Activated CD4-positive, alpha-beta T cell treated with anti-CD3 and anti-CD28 coated beads for 36 hours (primary cell): ENCODE measurements around the gene ARID4B. TPM values are rescaled to one million over a fixed set of nuclear protein-coding genes. Genes with fewer than 3 reads are reported as not detected.
A peak's percentile ranks its signal among the peaks of the same experiment; 100 is the strongest.
"Not testable (repeated sequence)": the region's sequence is repeated elsewhere in the genome, so short reads cannot be mapped to it uniquely, and the experiment has no call there.

Source experiments
- ATAC-seq: fragments of 200-7000 bp; cut with Tn5 transposase; one replicate; pipeline ENCODE4 v1.10.0; 2021; ENCODE audit warnings: mild to moderate bottlenecking, moderate library complexity
- CTCF ChIA-PET: fragments of 350-600 bp; sonication (Branson Sonifier 250); formaldehyde crosslinking; loops from one replicate; lab custom pipeline; 2021; ENCODE audit warnings: antibody characterized with exemption; lab: Charles Lee
- POLR2A ChIA-PET: fragments of 350-600 bp; sonication (Branson Sonifier 250); formaldehyde crosslinking; loops from one replicate; lab custom pipeline; 2021; ENCODE audit warnings: antibody characterized with exemption, inconsistent platforms; lab: Charles Lee
- DNase-seq: peaks from one replicate; pipeline ENCODE4 v3.0.0-alpha.2; 2020
- H3K27ac Mint-ChIP-seq: one replicate; pipeline ENCODE4 v1.8.0; 2021; ENCODE audit warnings: mixed read lengths
- H3K27me3 Mint-ChIP-seq: one replicate; pipeline ENCODE4 v1.8.0; 2021; ENCODE audit warnings: mixed read lengths
- H3K36me3 Mint-ChIP-seq: one replicate; pipeline ENCODE4 v1.8.0; 2021; ENCODE audit warnings: low read depth, mixed read lengths
- H3K4me1 Mint-ChIP-seq: one replicate; pipeline ENCODE4 v1.8.0; 2021; ENCODE audit warnings: mixed read lengths
- H3K4me3 Mint-ChIP-seq: one replicate; pipeline ENCODE4 v1.8.0; 2021; ENCODE audit warnings: mild to moderate bottlenecking, moderate library complexity, mixed read lengths
- H3K9me3 Mint-ChIP-seq: one replicate; pipeline ENCODE4 v1.8.0; 2021; ENCODE audit warnings: low read depth, mixed read lengths
- intact Hi-C, 2 experiments: fragments of 100-400 bp; cut with DNase I in 1 of 2; cut with micrococcal nuclease in 1 of 2; formaldehyde crosslinking; loops; one replicate each; pipeline versions ENCODE4 v1.14.2 to v1.15.1; 2022 to 2024; cut with DNase I, micrococcal nuclease
- total RNA-seq, 2 experiments: library from RNA; stranded (reverse); gene quantifications; one replicate each; pipeline ENCODE4 v1.2.3, GENCODE V29; 2021

ARID4B gene
- total RNA-seq, 2 experiments from 2014 or later: 38.6 to 42.9 TPM

DNA sequence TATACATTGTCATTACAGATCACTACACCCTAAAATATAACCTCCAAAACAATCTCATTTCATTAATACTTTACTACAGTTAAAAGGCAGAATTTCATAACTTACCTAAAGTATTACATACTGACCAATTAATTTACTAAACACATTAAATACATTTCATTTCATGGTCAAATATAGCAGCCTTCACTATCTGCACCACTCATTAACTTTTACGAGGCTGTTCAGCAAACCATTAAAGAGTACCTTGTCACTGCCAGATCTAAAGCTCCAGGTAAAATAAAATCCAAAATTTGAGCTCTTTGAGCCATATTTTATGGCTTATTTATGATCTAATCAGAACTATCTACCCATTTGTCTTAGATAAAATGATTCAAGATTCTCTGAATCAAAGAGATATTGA lies 100.6 kb downstream of the ARID4B start:
- no peaks in the 10 kb centered on the region for H3K27me3 Mint-ChIP-seq
- CTCF ChIA-PET: interaction anchor here (0.6 to 1.6 kb wide), 4 partner anchors 14 to 189 kb away, joined by 3 read pairs; no protein-coding TSS in a partner anchor
- no peak for ATAC-seq
- peaks cover 2% of the 10 kb centered on the region for H3K4me1 Mint-ChIP-seq
- intact Hi-C loops: no loop called here
- DNase-seq: no peak
- POLR2A ChIA-PET: no interaction called here
- H3K27ac Mint-ChIP-seq: no peak overlapping the region
- H3K36me3 Mint-ChIP-seq: peaks cover 25% of the 10 kb centered on the region
- no peak overlapping the region for H3K4me3 Mint-ChIP-seq
- H3K9me3 Mint-ChIP-seq: no peaks in the 10 kb centered on the region

DNA sequence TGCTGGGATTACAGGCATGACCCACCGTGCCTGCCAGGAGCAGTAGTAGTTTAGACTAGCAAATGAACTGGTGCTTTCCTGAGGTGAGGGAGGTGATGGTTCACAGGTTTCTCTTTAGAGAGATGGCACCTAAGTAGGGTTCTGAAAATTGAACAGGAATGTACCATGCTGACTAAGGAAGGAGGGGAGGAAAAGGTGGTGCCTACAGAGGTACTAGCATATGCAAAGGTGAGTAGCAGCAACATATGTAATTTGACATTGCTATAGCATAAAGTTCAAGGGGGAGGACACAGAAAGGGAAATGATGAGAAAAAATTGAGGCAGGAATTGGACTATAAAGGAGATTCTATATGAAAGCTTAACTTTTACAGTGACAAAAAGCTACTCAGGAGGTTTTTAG lies 101.0 kb downstream of the ARID4B start:
- CTCF ChIA-PET: interaction anchor here (0.6 to 1.6 kb wide), 3 partner anchors 15 to 190 kb away, joined by 3 read pairs; no protein-coding TSS in a partner anchor
- no peaks in the 10 kb centered on the region for H3K9me3 Mint-ChIP-seq
- intact Hi-C loops: no loop called here
- ATAC-seq: no peak
- peaks cover 25% of the 10 kb centered on the region for H3K36me3 Mint-ChIP-seq
- H3K4me1 Mint-ChIP-seq: peaks cover 2% of the 10 kb centered on the region
- DNase-seq: no peak
- H3K27ac Mint-ChIP-seq: no peak overlapping the region
- no peak overlapping the region for H3K4me3 Mint-ChIP-seq
- no peaks in the 10 kb centered on the region for H3K27me3 Mint-ChIP-seq
- POLR2A ChIA-PET: no interaction called here

DNA sequence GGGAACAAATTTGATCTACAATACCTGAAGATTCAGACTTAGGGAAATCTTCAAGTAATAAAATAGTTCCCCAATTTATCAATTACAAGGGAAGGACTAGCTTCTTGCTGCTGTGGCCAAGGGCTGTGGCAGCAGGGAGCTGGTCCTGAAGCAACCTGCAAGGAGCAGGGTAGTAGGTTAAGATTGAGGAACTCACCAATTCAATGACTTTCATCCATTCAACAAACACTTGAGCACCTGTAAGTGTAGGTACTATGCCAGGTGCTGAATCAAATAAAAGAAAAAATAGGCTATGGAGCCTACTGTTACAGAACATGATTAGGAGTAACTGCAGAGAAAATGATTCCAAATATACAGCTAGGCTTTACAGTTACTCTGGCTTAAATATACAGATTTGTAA lies 102.7 kb downstream of the ARID4B start:
- Mint-ChIP-seq H3K9me3 (no peaks in the 10 kb centered on the region), H3K4me3 (no peak overlapping the region), H3K4me1 (peaks cover 2% of the 10 kb centered on the region), H3K36me3 (peaks cover 28% of the 10 kb centered on the region), H3K27me3 (no peaks in the 10 kb centered on the region), H3K27ac (no peak overlapping the region)
- intact Hi-C loops: no loop called here
- POLR2A ChIA-PET: interaction anchor here (0.6 kb wide), 1 partner anchor 118 kb away, joined by 3 read pairs; no protein-coding TSS in a partner anchor
- CTCF ChIA-PET: interaction anchor here (0.6 to 1.8 kb wide), 8 partner anchors 9 to 1156 kb away, joined by 3 to 6 read pairs (median 4); no protein-coding TSS in a partner anchor
- DNase-seq: no peak
- no peak for ATAC-seq

DNA sequence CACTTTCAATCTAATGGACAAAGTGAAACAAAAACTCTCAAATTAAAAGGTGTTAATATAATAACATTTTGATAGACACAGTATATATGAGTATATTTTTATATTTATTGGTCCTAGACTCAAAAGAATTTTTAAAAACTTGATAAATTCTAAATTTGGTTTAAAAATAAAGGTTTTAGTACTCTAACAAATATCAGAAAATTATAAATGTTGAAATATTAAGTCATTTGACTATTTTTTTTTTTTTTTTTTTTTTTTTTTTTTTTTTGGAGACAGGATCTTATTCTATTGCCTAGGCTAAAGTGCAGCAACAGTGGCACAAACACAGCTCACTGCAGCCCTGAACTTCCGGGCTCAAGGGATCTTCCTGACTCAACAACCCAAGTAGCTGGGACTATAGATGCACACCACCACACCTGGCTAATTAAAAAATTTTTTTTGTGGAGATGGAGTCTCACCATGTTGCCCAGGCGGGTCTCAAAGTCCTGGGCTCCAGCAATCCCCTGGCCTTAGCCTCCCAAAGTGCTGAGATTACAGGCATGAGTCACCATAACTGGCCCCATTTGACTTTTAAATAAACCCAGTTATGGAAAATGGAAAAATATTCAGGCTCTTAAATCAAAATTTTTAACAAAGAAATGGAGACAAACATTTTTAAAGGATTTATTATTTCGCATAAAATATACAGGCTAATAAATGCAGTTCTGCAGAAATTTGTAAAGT lies 106.2 kb downstream of the ARID4B start:
- DNase-seq: no peak
- H3K27me3 Mint-ChIP-seq: no peaks in the 10 kb centered on the region
- H3K9me3 Mint-ChIP-seq: no peaks in the 10 kb centered on the region
- ChIA-PET POLR2A (interaction anchor here (0.6 to 0.7 kb wide), 2 partner anchors 10 to 69 kb away, joined by 5 to 6 read pairs; no protein-coding TSS in a partner anchor), CTCF (interaction anchor here (0.6 to 1.6 kb wide), 3 partner anchors 8 to 193 kb away, joined by 3 to 6 read pairs (median 3); no protein-coding TSS in a partner anchor)
- H3K4me3 Mint-ChIP-seq: no peak overlapping the region
- intact Hi-C loops: no loop called here
- H3K4me1 Mint-ChIP-seq: no peaks in the 10 kb centered on the region
- H3K36me3 Mint-ChIP-seq: peaks cover 24% of the 10 kb centered on the region
- no peak overlapping the region for H3K27ac Mint-ChIP-seq
- ATAC-seq: no peak

DNA sequence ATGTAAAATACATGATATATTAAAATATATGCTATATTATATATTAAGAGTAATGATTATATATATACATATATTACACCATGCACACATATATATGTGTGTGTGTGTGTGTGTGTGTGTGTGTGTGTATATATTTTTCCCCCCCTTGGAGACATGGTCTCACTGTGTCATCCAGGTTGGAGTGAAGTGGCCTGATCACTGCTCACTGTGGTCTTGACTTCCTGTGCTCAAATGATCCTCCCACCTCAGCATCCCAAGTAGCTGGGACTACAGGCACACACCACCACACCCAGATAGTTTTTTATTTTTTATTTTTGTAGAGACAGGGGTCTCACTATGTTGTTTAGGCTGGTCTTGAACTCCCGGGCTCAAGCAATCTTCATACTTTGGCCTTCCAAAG lies 112.5 kb downstream of the ARID4B start:
- Mint-ChIP-seq H3K36me3 (peaks cover 21% of the 10 kb centered on the region), H3K27me3 (no peaks in the 10 kb centered on the region), H3K27ac (no peak overlapping the region), H3K9me3 (no peaks in the 10 kb centered on the region), H3K4me3 (no peak overlapping the region), H3K4me1 (peaks cover 12% of the 10 kb centered on the region)
- no peak for DNase-seq
- intact Hi-C loops: no loop called here
- ChIA-PET CTCF (interaction anchor here (0.8 kb wide), 1 partner anchor 201 kb away, joined by 3 read pairs; no protein-coding TSS in a partner anchor), POLR2A (no interaction called here)
- ATAC-seq: no peak

DNA sequence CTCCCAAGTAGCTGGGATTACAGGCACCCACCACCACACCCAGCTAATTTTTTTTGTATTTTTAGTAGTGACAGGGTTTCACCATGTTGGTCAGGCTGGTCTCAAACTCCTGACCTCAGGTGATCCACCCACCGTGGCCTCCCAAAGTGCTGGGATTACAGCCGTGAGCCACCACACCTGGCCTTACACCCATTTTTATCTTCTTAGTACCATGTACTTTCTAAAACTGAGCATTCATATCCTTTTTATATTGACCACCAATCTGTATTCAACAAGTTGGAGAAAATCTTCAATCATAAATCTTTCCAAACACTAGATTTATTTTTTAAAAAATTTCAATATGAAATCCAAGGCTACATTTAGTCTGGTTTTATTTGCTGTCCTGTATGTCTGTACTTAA lies 113.0 kb downstream of the ARID4B start:
- H3K9me3 Mint-ChIP-seq, intact Hi-C loops, POLR2A ChIA-PET, H3K27ac Mint-ChIP-seq, H3K4me3 Mint-ChIP-seq, ATAC-seq, H3K27me3 Mint-ChIP-seq, DNase-seq: not testable (repeated sequence)
- CTCF ChIA-PET: interaction anchor here (1.1 kb wide), 1 partner anchor 26 kb away, joined by 3 read pairs; no protein-coding TSS in a partner anchor
- H3K4me1 Mint-ChIP-seq: peaks cover 12% of the 10 kb centered on the region
- H3K36me3 Mint-ChIP-seq: peaks cover 18% of the 10 kb centered on the region

DNA sequence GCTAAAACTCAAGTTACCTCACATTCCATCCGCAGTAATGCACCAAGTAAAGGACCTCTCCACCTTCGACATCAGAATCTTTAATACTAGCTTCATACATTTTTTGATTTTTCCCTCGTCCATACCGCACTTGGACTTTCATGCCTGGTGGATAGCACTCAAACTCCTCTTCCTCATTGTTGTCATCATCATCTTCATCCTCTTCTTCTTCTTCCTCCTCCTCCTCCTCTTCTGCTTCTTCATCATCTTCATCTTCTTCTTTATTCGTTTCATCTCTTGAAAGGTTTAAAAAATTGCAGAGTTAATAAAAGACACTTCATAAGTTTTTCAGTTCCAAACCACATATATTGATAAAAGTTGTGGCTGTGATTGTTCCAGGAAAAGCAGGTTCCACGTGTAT lies 114.2 kb downstream of the ARID4B start:
- Mint-ChIP-seq H3K36me3 (peaks cover 16% of the 10 kb centered on the region), H3K27ac (no peak overlapping the region), H3K4me3 (no peak overlapping the region), H3K4me1 (peaks cover 12% of the 10 kb centered on the region), H3K27me3 (no peaks in the 10 kb centered on the region), H3K9me3 (no peaks in the 10 kb centered on the region)
- no peak for DNase-seq
- no peak for ATAC-seq
- intact Hi-C loops: no loop called here
- CTCF ChIA-PET: interaction anchor here (1.1 kb wide), 2 partner anchors 23 to 27 kb away, joined by 3 read pairs; no protein-coding TSS in a partner anchor
- POLR2A ChIA-PET: no interaction called here

DNA sequence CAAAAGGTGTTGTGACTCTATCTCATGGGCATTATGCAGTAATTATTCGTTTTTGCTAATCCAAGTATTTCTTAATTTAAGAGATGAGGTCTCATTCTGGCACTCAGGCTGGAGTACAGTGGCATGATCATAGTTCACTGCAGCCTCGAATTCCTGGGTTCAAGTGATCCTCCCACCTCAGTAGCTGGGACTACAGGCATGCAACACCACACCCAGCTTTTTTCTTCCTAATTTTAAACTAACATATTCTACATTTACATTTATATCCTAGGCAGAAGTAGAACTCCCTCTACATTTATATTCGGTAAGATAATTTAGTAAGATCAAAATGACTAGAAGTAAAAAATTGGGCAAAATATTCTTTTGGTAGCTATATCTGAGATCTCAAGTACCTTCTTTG lies 116.5 kb downstream of the ARID4B start:
- POLR2A ChIA-PET: no interaction called here
- CTCF ChIA-PET: interaction anchor here (0.6 to 2.3 kb wide), 3 partner anchors 13 to 739 kb away, joined by 3 to 8 read pairs (median 3); no protein-coding TSS in a partner anchor

DNA sequence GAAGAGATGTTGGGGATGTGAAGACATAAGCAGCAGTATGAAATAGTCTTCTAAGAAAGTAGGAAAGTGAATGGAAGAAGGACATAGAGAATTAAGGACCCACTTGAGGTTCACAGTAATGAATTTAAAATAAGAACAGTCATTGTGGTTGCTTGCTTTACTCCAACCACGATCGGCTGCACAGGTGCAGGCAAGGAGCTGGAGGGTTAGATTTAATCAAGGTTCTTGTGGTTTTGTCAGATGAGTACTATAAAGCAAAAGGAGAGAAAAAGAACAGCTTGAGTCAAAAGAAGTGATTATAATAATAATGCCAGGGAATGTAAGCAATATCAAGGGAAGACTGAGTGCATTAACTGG lies 120.8 kb downstream of the ARID4B start:
- H3K27me3 Mint-ChIP-seq: no peaks in the 10 kb centered on the region
- DNase-seq (peak; percentile 70), ATAC-seq (peak; percentile 82)
- intact Hi-C loops: loop anchor here (2.0 to 5.0 kb wide), 5 partner anchors 45 to 710 kb away; partner anchors contain the start of gene RBM34 (in 2 of the 2)
- H3K36me3 Mint-ChIP-seq: peaks cover 14% of the 10 kb centered on the region
- peak overlapping the region; percentile 1 for H3K4me3 Mint-ChIP-seq
- H3K4me1 Mint-ChIP-seq: peaks cover 29% of the 10 kb centered on the region
- POLR2A ChIA-PET: interaction anchor here (0.6 kb wide), 3 partner anchors 34 to 697 kb away, joined by 3 to 4 read pairs (median 3); no protein-coding TSS in a partner anchor
- peak overlapping the region; percentile 92 for H3K27ac Mint-ChIP-seq
- CTCF ChIA-PET: interaction anchor here (0.5 to 1.3 kb wide), 10 partner anchors 18 to 551 kb away, joined by 3 to 5 read pairs (median 3); no protein-coding TSS in a partner anchor
- no peaks in the 10 kb centered on the region for H3K9me3 Mint-ChIP-seq

More for the DNA sequence above, 116.5 kb downstream of the ARID4B start:
- H3K27me3 Mint-ChIP-seq: no peaks in the 10 kb centered on the region
- no peak overlapping the region for H3K27ac Mint-ChIP-seq
- DNase-seq (no peak), ATAC-seq (no peak)
- H3K4me3 Mint-ChIP-seq: no peak overlapping the region
- H3K4me1 Mint-ChIP-seq: peaks cover 25% of the 10 kb centered on the region
- intact Hi-C loops: no loop called here
- H3K9me3 Mint-ChIP-seq: no peaks in the 10 kb centered on the region
- peaks cover 16% of the 10 kb centered on the region for H3K36me3 Mint-ChIP-seq

DNA sequence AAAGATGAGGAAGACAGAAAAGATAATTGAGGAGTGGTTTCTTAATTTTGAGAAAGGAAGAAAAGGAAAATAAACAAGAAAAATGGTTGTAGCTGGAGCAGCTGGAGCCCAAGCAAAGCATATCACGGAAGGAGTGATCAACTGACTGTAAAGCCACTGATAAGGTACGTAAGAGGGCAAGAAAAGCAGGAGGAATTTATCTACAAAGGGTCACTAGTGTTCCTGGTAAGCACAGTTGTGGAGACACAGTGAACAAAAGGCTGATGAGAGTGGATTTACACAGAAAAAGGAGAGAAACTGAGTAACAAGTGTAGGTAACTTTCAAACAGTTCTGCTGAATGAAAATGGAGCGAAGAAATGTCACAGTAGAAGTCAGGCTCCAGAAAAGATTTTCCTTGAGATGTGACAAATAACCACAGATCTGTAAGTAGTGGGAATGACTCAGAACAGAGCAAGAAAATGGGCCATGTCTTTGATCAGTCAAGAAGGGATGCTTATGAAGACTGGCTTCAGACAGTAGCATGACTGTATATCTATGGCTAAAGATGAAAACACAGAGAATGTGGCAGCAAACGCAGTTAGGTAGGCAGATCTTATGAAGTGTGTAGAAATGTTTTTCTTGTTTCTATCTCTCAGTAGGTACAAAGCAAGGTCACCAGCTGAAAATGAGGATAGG lies 121.3 kb downstream of the ARID4B start:
- H3K27ac Mint-ChIP-seq: peak overlapping the region; percentile 92
- no peaks in the 10 kb centered on the region for H3K27me3 Mint-ChIP-seq
- peak overlapping the region; percentile 12 for H3K4me3 Mint-ChIP-seq
- POLR2A ChIA-PET: interaction anchor here (0.6 kb wide), 1 partner anchor 184 kb away, joined by 3 read pairs; no protein-coding TSS in a partner anchor
- peaks cover 12% of the 10 kb centered on the region for H3K36me3 Mint-ChIP-seq
- H3K9me3 Mint-ChIP-seq: no peaks in the 10 kb centered on the region
- CTCF ChIA-PET: interaction anchor here (0.5 to 2.1 kb wide), 6 partner anchors 18 to 362 kb away, joined by 3 to 10 read pairs (median 3); partner anchors contain the start of gene RBM34
- intact Hi-C loops: loop anchor here (1.0 to 5.0 kb wide), 6 partner anchors 44 to 709 kb away; partner anchors contain the start of genes RBM34 (in 2 of the 2), ARID4B (in 1 of the 2) and GGPS1 (in 1 of the 2)
- ATAC-seq (peak; percentile 98), DNase-seq (peak; percentile 25)
- peaks cover 29% of the 10 kb centered on the region for H3K4me1 Mint-ChIP-seq

DNA sequence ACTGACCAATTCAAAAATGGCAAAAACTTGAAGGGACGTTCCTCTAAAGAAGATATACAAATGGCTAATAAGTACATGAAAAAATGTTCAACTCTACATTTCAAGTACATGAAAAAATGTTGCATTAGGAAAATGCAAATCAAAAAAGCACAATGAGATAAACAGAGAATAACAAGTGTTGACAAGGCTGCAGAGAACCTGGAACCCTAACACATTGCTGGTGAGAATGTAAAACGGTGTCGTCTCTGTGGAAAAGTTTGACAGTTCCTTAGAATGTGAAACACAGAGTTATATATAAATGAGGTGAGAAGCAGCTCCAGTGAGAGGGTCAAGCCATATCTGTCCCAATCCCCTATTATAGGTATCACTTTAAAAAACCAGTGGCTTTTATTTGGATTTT lies 122.3 kb downstream of the ARID4B start:
- no peak for ATAC-seq
- H3K36me3 Mint-ChIP-seq: peaks cover 13% of the 10 kb centered on the region
- H3K27me3 Mint-ChIP-seq: no peaks in the 10 kb centered on the region
- H3K4me1 Mint-ChIP-seq: peaks cover 29% of the 10 kb centered on the region
- H3K9me3 Mint-ChIP-seq: no peaks in the 10 kb centered on the region
- CTCF ChIA-PET: interaction anchor here (2.1 kb wide), 1 partner anchor 211 kb away, joined by 10 read pairs; no protein-coding TSS in a partner anchor
- intact Hi-C loops: loop anchor here (1.0 to 5.0 kb wide), 6 partner anchors 43 to 708 kb away; partner anchors contain the start of genes RBM34 (in 2 of the 2), ARID4B (in 1 of the 2) and GGPS1 (in 1 of the 2)
- POLR2A ChIA-PET: interaction anchor here (0.5 to 0.7 kb wide), 2 partner anchors 43 to 174 kb away, joined by 3 to 10 read pairs; no protein-coding TSS in a partner anchor
- no peak for DNase-seq
- H3K27ac Mint-ChIP-seq: no peak overlapping the region
- H3K4me3 Mint-ChIP-seq: no peak overlapping the region
